DMS153 treated with DMSO at 0.1 percent for 48 hours (cell line): ENCODE measurements around the gene SLC4A5.
A peak's percentile ranks its signal among the peaks of the same experiment; 100 is the strongest.
"Not testable (repeated sequence)": the region's sequence is repeated elsewhere in the genome, so short reads cannot be mapped to it uniquely, and the experiment has no call there.

ENCODE experiments used
- DNase-seq: peaks from one replicate; lab custom pipeline; 2025; ENCODE audit not compliant: unreplicated experiment; lab: John Stamatoyannopoulos, UW

Gene SLC4A5

GRCh38 chr2:74205113-74205512 is 138.1 kb downstream of the SLC4A5 start:
- DNase-seq: no peak

GRCh38 chr2:74204436-74204835 is 138.8 kb downstream of the SLC4A5 start:
- DNase-seq: no peak

DNA sequence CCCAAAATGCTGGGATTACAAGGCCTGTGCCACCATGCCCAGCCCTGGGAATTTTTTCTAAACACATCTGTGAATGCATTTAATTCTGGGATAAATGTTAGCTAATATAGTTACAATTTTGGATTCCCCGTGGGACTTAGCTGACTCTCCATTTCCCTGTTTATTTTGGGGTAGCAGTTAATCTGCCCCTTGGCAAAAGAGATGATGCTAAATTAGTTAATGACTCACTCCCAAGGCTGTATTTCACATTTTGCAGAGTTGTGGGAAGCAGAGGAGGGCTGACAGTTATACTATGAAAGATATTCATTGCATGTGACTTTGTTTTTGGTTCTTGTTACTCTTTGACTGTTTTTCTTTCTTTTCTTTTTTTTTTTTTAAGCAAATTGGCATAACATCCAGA is 141.6 kb downstream of the SLC4A5 start:
- DNase-seq: no peak

GRCh38 chr2:74201196-74201595 is 142.0 kb downstream of the SLC4A5 start:
- no peak for DNase-seq

DNA sequence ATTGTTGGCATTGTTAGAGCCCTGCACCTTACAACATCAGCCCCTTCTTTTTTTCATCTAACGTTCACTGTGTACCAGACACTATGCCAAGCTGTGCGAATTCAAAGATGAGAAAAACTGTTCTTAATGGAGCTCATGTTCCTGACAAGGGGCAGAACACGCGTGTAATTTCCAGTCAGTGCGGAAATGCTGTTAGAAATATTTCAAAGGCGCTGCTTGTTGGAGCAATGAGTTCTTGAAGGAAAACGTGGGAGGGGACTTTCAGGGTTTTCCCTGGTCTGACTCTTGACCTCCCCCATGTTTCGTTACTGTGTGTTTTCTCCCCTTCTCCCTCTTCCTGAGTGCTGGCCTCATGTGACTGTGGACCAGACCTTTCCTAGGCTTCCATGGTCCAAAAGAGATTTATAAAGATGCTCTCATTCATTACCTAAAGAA is 143.3 kb downstream of the SLC4A5 start:
- DNase-seq: no peak

DNA sequence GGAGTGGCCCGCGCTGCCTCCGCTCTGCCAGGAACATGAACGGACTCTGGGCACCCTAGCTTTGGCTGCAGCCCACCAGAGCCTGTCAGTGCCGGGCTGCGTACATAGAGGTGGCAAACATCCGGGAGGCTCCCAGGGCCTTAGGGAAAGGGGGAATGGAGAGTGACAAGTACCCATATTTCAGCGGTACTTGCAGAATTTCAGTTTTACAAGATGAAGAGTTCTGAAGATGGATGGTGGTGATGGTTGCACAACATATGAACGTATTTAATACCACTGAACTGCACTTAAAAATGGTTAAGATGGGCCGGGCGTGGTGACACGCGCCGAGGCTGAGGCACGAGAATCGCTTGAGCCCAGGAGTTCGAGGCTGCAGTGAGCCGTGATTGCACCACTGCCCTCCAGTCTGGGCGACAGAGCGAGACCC is 143.9 kb downstream of the SLC4A5 start:
- no peak for DNase-seq

DNA sequence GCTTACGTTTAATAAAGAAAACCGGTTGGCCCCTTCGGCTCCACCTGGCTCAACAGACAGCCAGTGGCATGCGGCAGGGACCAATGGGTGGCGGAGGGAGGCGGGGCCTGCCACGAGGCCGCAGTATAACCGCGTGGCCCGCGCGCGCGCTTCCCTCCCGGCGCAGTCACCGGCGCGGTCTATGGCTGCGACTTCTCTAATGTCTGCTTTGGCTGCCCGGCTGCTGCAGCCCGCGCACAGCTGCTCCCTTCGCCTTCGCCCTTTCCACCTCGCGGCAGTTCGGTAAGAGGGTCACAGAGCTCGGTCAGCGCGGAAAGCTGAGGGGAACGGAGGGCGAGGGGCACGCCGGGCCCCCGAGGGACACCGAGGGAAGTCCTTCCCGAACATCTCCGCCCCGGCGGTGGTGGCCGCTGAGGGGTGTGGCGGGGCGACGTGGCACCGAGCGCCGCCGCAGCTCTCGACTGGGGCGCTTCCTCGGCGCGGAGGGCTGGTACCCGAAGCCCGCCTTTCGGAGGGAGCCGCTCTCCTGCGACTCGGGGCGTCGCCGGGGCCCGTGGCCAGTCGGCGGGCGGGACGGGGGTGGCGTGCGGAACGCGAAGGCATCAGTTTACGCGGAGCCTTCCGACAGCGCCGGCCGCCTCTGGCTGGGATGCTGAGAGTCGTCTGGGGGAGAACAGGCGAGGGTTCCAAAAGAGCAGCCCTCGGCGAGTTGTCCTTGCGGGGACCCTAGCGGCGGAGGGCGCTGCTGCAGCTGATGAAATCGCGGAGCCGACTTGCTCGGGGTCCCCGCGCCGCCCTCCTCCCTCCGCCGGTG is 144.5 kb downstream of the SLC4A5 start, which contains the start of gene MTHFD2:
Gene MTHFD2, plus strand, starts transcription at position 155 of the 814 bp plus-strand sequence. Its CDS starts 27 bp downstream, at position 182.
- DNase-seq: peak; percentile 94

GRCh38 chr2:74198023-74198460 is 145.2 kb downstream of the SLC4A5 start:
- no peak for DNase-seq

DNA sequence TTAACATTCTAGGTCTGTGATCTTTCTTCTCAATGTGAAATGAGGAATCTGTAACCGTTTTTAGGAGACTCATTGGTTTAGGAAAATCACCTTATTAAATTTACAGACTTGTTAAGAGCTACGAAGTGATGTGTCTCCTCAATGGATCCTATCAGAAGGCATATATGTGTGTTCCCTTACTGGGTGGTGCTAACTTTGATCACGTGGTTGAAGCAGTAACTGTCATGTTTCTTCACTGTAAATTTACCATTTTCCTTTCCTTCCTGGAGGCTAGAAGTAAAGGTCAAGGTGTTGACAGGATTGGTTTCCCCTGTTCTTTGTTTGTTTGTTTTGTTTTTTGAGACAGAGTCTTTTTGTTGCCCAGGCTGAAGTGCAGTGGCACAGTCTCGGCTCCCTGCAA is 146.2 kb downstream of the SLC4A5 start:
- no peak for DNase-seq

GRCh38 chr2:74194799-74195198 is 148.4 kb downstream of the SLC4A5 start:
- DNase-seq: no peak

DNA sequence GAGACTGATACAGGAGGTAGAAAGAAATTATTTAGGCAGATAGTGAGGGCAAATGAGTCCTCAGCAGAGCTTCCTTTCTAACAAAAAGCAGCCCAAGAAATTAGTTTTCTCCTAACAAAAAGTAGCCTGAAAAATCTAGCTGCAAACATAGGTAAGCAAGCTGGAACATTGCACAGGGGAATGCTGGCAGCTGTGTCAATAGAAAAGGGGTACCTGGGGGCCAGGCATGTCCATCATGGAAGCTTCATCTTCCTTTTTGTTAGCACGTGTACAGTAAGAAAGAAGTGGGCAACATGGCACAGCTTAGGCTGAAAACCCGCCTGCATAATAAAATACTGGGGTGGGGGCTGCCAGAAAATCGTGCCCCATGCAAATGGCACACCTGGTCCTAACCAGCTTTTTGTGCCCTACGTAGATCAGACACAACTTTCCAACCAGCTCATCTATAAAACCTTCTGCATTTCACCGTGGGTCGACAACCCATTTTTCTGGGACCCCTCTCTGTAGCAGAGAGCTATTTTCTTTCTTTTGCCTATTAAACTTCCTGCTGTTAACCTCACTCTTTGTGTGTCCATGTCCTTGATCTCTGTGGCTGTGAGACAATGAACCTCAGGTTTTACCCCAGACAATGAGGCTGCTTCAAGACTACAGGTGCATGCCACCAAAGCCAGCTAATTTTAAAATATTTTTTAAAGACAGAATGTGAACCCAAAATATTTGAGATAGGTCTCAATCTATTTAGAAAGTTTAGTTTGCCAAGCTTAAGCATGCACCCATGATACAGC is 151.4 kb downstream of the SLC4A5 start:
- DNase-seq: no peak

GRCh38 chr2:74188696-74189095 is 154.5 kb downstream of the SLC4A5 start:
- no peak for DNase-seq

- DNase-seq: no peak
Observed at GRCh38 chr2:74188018-74188601, 155.1 kb downstream of the SLC4A5 start.

GRCh38 chr2:74186706-74187105 is 156.5 kb downstream of the SLC4A5 start:
- DNase-seq: not testable (repeated sequence)

DNA sequence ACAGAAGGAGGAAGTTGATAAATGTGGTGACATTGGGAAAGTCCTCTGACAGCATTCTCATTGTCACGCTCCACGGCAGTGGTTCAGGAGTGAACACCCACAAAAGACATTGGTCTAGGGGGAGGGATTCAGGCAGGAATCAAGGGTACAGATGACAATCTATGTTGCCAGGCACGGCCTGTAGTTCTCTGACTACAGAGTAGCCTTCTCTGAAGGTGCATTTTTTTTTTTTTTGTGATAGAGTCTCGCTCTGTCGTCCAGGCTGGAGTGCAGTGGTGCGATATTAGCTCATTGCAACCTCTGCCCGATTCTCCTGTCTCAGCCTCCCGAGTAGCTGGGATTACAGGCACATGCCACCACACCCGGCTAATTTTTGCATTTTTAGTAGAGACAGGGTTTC is 157.2 kb downstream of the SLC4A5 start:
- no peak for DNase-seq

DNA sequence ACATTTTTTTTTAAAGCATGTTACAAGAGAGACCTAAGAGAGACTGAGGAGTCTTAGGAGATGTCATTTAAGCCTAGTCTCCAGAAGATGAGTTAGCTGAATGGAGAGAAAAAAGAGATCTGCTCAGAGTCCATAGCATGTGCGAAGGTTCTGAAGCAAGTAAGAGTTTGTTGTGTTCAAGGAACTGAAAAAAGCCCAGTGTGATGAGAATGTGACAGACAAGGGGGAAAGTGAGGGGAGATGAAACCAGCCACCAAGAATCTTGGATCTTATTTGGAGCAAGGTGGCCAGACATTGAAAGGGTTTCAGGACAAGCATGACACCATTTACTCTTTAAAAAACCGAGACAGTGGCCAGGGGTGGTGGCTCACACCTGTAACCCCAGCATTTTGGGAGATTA is 159.3 kb downstream of the SLC4A5 start:
- DNase-seq: no peak

DNA sequence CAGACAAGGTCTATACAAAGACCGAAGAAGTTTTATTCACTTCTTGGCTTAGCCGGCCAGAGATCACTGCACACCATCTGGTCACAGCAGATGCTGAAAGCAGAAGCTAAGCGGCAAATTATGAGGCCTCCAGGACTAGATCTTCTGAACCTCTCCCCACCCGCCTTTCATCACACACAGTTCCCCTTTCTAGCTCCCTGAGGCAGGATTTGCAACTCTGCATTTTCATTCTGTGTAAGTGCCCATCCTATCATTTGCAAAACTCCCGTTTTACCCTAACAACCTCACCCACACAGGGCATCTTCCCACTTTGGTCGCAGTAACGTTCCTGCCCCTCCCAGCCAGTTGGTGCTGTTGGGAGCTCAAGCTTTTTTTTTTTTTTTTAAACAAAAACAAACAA is 161.5 kb downstream of the SLC4A5 start:
- no peak for DNase-seq

DNA sequence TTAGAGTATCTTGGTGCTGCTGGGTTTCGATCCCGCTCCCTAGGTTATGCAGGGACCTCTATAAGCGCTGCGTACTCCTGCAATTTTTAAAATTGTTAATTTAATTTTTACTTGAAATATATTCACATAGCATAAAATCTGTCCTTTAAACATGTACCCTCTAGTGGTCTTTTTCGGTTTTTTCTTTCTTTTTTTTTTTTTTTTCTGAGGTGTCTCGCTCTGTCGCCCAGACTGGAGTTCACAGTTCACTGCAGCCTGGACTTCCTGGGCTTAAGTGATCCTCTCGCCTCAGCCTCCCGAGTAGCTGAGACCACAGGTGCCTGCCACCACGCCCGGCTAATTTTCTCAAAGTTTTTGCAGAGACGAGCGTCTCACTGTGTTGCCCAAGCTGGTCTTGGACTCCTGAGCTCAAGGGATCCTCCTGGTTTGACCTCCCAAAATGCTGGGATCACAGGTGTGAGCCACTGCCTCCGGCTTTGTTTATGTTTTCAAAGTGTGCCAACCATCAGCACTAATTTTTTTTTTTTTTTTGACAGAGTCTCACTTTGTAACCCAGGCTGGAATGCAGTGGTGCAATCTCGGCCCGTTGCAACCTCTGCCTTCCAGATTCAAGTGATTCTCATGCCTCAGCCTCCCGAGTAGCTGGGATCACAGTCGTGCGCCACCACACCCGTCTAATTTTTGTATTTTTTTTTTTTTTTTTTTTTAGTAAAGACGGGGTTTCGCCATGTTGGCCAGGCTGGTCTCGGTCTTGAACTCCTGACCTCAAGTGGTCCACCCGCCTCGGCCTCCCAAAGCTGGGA is 164.0 kb downstream of the SLC4A5 start:
- no peak for DNase-seq

DNA sequence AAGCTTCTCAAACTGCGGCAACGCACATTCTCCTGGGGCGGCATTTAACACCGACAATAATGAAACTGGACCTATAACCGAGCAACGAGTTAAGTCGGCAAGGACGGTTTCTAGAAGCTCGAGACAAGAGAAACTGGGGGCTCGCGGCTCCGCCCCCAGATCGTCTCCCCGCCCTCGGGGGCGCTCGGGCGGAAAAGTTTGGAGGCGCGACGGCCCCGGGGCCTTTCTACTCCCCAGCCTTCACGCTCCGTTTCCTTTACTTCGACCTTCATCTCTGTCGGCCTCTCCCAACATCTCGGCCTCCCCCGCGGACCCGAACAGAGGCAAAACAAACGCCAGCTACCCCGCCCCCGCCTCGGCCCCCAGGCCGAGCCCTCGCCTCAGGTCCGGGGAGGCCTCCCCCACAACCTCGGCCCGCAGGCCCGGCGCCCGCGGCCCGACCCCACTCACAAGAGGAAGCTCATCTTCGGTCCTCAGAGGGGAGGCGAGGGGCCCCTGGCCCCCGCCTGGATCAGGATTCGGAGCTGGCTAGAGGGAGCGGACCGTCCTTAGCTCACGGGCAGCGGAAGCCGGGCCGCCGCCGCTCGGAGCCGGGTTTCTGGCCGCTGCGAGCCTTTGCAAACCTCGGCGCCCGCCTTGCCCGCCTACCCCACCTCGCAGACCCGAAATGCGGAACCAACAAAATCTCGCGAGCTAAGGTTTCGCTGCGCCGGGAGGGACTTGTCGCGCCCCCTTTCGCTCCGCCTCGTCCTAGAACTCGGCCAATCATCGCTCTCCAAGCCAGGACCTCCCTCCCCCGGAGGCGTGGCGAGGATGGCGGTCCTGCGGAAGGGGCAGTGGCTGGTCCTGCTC is 164.8 kb downstream of the SLC4A5 start, which contains the start of gene MOB1A:
Gene MOB1A, minus strand, starts transcription at position 669 of the 852 bp plus-strand sequence. Its CDS starts 205 bp downstream, at position 464.
- peak; percentile 92 for DNase-seq

GRCh38 chr2:74177696-74178095 is 165.5 kb downstream of the SLC4A5 start:
- no peak for DNase-seq
